Fibroblast of the aortic adventitia (primary cell): Measurements from ENCODE around the gene KDM3B. TPM values are rescaled to one million over a fixed set of nuclear protein-coding genes. Genes with fewer than 3 reads are reported as not detected.

Experiments used
- DNase-seq: peaks from one replicate; pipeline ENCODE4 v3.0.0-alpha.2; 2010; ENCODE audit warnings: low read depth
- H3K4me3 ChIP-seq: 2 replicates; pipeline ENCODE4 v1.5.1; 2011; ENCODE audit warnings: low read depth, mild to moderate bottlenecking, control low read depth, low read length, moderate library complexity
- CTCF ChIP-seq: IDR thresholded peaks from 2 replicates; pipeline ENCODE4 v1.5.1; 2011; ENCODE audit warnings: mild to moderate bottlenecking, low read length, control low read depth, inconsistent platforms; ENCODE audit not compliant: insufficient read depth
- total RNA-seq: library from RNA; depleted of rRNA; stranded (reverse); fragments of >200 nt; gene quantifications from 2 replicates; pipeline ENCODE4 v1.2.3, GENCODE V29; 2012; ENCODE audit warnings: low replicate concordance

Gene KDM3B
- total RNA-seq, 1 donor, result 47.1 TPM

DNA sequence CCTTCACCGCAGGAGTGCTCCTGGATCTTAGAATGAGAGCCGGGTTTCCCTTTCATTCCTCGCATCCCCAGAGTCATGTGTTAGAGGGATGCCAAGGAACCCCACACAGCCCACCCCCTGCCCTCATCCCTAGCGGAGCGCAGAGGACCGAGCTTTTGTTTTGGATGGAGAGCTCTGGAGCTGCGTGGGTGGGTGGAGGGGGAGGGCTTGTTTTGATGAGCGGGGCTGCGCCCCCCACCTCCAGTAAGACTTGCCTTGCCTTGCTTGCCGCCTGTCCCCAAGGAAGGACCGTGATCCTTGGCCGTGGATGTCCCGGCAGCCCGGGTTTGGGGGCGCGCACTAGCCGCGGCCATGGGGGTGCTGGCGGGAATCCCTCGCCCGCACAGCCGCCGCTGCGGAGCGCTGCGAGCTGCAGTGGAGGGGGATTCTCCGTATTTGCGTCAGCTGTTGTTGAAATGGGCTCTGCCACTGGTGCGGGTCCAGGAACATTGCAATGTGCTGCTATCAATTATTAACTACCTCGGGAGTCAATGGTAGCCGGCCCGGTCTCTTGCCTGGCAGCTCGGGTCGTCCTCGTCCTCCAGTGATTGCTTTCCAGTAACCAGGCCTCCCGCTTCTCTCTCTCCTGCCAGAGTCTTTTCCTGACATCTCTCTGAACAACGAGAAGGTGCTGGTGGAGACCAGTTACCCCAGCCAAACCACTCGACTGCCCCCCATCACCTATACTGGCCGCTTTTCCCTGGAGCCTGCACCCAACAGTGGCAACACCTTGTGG is 113.8 kb downstream of the KDM3B start:
- peak; percentile 55 for DNase-seq
- peak overlapping the region; percentile 84 for H3K4me3 ChIP-seq
- no peak for TF ChIP-seq CTCF

DNA sequence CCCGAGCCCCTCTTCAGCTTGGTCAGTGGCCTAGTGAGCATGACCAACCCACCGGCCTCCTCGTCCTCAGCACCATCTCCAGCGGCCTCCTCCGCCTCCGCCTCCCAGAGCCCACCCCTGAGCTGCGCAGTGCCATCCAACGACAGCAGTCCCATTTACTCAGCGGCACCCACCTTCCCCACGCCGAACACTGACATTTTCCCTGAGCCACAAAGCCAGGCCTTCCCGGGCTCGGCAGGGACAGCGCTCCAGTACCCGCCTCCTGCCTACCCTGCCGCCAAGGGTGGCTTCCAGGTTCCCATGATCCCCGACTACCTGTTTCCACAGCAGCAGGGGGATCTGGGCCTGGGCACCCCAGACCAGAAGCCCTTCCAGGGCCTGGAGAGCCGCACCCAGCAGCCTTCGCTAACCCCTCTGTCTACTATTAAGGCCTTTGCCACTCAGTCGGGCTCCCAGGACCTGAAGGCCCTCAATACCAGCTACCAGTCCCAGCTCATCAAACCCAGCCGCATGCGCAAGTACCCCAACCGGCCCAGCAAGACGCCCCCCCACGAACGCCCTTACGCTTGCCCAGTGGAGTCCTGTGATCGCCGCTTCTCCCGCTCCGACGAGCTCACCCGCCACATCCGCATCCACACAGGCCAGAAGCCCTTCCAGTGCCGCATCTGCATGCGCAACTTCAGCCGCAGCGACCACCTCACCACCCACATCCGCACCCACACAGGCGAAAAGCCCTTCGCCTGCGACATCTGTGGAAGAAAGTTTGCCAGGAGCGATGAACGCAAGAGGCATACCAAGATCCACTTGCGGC is 114.6 kb downstream of the KDM3B start:
- peak; percentile 57 for DNase-seq

GRCh38 chr5:138467711-138468132 is 115.2 kb downstream of the KDM3B start:
- TF ChIP-seq CTCF, result no peak
- H3K4me3 ChIP-seq, result peak overlapping the region; percentile 84

More for the DNA sequence above, 114.6 kb downstream of the KDM3B start:
- TF ChIP-seq CTCF, result no peak
- H3K4me3 ChIP-seq, result peak overlapping the region; percentile 84

GRCh38 chr5:138468133-138468965 is 115.9 kb downstream of the KDM3B start:
- DNase-seq, result peak; percentile 74
- TF ChIP-seq CTCF, result no peak
- H3K4me3 ChIP-seq, result peak overlapping the region; percentile 84

More at GRCh38 chr5:138467711-138468132, 115.2 kb downstream of the KDM3B start:
- peak; percentile 53 for DNase-seq

DNA sequence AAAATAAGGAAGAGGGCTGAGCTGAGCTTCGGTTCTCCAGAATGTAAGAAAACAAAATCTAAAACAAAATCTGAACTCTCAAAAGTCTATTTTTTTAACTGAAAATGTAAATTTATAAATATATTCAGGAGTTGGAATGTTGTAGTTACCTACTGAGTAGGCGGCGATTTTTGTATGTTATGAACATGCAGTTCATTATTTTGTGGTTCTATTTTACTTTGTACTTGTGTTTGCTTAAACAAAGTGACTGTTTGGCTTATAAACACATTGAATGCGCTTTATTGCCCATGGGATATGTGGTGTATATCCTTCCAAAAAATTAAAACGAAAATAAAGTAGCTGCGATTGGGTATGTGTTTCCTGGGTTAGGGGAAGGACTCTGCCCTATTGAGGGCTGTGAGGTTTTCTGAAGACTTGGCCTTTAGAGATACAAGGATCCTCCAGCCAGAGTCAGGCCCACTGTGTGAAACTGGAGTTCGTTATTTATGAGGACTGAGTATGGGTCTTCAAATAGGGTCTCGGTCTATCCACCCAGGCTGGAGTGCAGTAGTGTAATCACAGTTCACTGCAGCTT is 116.6 kb downstream of the KDM3B start:
- no peak overlapping the region for H3K4me3 ChIP-seq
- TF ChIP-seq CTCF, result no peak
- peak; percentile 82 for DNase-seq
